Spinal cord (tissue), 10 donors: ENCODE results near the gene NDUFA8. TPM values are rescaled to one million over a fixed set of nuclear protein-coding genes. Genes with fewer than 3 reads are reported as not detected.

Experiments used
- DNase-seq, 6 donors: peaks; one replicate each; pipeline versions ENCODE4 v3.0.0 to v3.0.0-alpha.2; 2013 to 2015; ENCODE audit warnings: low spot score in 6 of 6, low read depth in 4 of 6
- H3K27ac ChIP-seq: one replicate; pipeline ENCODE4 v1.5.1; 2013; ENCODE audit warnings: low read depth, low read length, control low read depth
- H3K27me3 ChIP-seq: one replicate; pipeline ENCODE4 v1.6.1; 2013; ENCODE audit warnings: low read length; ENCODE audit not compliant: control insufficient read depth, insufficient read depth
- H3K36me3 ChIP-seq: one replicate; pipeline ENCODE4 v1.6.1; 2013; ENCODE audit warnings: low read length; ENCODE audit not compliant: control insufficient read depth, insufficient read depth
- H3K4me1 ChIP-seq: one replicate; pipeline ENCODE4 v1.6.1; 2013; ENCODE audit warnings: low read length; ENCODE audit not compliant: control insufficient read depth, insufficient read depth
- H3K4me3 ChIP-seq: one replicate; pipeline ENCODE4 v1.5.1; 2013; ENCODE audit warnings: low read depth, low read length, control low read depth
- H3K9me3 ChIP-seq: one replicate; pipeline ENCODE4 v1.6.1; 2013; ENCODE audit warnings: low read length; ENCODE audit not compliant: control insufficient read depth, insufficient read depth
- WGBS: methylation state at CpG from one replicate; pipeline ENCODE4 v1.1.5; 2013; ENCODE audit warnings: missing lambda C conversion rate; ENCODE audit not compliant: insufficient coverage; 5-methylcytosine and 5-hydroxymethylcytosine counted together
- polyA plus RNA-seq, 2 donors: library from polyadenylated mRNA; unstranded; fragments of 120-200 nt; gene quantifications; one replicate each; pipeline ENCODE4 v1.2.1, GENCODE V29; 2013; ENCODE audit not compliant: insufficient read length in 2 of 2
- total RNA-seq, 2 donors: library from RNA; depleted of rRNA in 1 of 2; stranded (reverse); fragments of 120-200 nt in 1 of 2; fragments of >200 nt in 1 of 2; gene quantifications; one replicate each; pipeline versions ENCODE4 v1.2.3 to v1.2.4, GENCODE V29; 2013 to 2014
- donor health status: healthy.

NDUFA8 gene
- total and polyA plus RNA-seq, 4 donors, result 46.0 to 114 (median 84.2) TPM

DNA sequence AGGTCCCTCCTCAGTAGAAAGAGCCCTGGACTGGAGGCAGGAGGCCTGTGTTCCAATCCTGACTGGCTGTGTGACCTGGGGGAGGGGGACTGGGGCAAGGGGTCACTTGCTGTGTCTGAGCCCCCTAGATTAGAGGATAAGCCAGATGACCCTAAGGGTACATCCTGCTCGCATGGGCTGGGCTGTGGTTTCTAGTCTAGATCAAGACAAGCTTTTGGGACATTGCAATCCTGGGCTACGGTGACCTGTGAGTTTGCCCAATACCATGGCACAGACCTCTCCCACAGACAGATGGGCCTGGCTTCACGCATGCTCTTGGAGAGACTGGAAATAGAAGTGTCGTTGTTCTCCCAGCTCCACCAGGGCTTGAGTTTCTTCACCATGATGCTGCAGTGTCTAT lies 27.0 kb downstream of the NDUFA8 start:
- 91% methylated on average over 2 of the region's 4 CpGs for WGBS
- Histone ChIP-seq H3K9me3 (no peaks in the 10 kb centered on the region), H3K27me3 (peaks cover 5% of the 10 kb centered on the region), H3K36me3 (no peaks in the 10 kb centered on the region), H3K4me1 (peaks cover 25% of the 10 kb centered on the region), H3K27ac (no peak overlapping the region), H3K4me3 (no peak overlapping the region)
- no peak for DNase-seq

DNA sequence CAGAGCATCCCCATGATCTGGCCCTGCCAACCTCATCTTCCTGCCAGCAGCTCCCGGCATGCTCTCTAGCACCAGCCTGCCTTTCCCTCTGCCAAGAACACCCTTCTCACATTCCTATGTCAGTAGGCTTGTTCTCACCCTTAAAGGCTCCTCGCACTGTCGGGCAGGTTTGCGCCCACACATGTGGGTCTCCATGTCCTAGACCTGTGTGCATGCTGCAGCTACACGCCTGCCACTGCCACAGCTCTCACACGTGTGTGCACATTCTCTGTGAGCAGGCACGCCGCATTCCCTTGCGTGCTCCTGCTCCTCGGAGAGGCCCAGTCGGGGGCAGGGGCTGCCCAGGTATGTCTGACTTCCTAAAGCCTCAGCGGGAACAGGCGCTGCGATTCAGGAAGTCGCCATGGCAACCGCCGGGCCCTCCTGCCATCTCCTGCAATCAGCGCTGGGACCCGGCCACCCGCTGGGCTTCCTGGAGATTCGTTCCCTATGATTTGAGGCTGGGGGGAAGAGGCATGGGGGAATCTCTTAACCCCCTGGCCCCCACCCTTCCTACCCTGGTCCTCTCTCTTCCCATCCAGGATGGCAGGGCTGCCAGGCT lies 28.1 kb downstream of the NDUFA8 start:
- WGBS, result 12% methylated on average over 17 of the region's 21 CpGs
- Histone ChIP-seq H3K27me3 (peaks cover 15% of the 10 kb centered on the region), H3K9me3 (no peaks in the 10 kb centered on the region), H3K4me3 (no peak overlapping the region), H3K27ac (no peak overlapping the region), H3K4me1 (peaks cover 35% of the 10 kb centered on the region), H3K36me3 (no peaks in the 10 kb centered on the region)
- DNase-seq, result peak in 2 of 6 donors; percentile 69 to 86

DNA sequence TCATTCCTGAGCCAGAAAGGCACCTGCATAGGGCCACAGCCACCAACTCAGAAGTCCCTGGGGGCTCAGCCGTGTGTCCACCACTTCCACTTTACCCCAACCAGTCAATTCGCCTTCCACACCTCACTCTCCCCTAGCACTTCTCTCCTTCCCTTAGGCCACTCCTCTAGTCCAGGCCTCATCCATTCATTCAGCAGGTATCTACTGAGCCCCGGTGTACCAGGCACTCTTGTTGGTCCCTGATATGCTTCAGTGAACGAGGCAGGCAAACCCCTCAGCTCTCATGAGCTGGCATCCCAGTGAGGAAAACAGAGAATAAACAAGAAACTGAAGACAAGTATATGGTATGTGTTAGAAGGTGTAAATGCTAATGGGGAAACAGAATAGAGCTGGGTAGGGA lies 28.7 kb downstream of the NDUFA8 start:
- DNase-seq, result no peak
- H3K4me1 ChIP-seq, result peaks cover 42% of the 10 kb centered on the region
- H3K27ac ChIP-seq, result no peak overlapping the region
- H3K36me3 ChIP-seq, result no peaks in the 10 kb centered on the region
- no peak overlapping the region for H3K4me3 ChIP-seq
- no peaks in the 10 kb centered on the region for H3K9me3 ChIP-seq
- peaks cover 22% of the 10 kb centered on the region for H3K27me3 ChIP-seq
- 82% methylated on average over 4 of the region's 4 CpGs for WGBS

DNA sequence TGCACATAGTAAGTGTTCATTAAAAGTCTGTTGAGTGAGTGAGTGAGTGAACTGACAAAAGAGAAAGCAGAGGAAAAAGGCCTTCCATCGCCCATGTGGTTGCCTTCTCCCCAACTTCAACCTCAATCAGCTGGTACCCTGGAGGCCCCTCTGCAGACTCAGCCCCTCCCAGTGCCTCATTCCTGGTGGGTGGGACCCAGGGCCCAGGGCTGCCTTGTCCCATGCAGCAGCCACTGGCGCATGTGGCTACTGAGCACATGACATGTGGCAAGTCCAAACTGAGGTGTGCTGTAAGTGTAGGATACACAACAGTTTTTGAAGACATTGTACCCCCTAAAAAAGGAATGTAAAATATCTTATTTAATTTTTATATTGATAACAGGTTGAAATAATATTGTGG lies 29.6 kb downstream of the NDUFA8 start:
- DNase-seq, result no peak

DNA sequence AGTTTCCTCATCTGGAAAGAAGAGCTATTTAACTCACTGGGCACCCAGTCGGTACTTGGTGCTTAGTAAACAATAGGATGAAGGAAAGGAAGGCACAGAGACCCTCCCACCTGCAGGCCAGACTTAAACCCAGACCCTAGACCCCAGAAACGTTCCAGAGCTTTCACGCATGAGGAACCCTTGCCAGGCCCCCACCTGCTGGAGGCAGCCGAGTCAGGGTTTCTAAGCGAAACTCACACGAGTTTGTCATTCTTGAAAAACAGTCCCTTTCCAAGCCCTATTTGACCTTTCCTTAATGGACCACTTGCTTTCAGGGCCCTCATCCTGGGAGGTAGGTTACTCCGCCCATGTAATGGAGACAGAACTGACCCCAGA lies 30.6 kb downstream of the NDUFA8 start:
- DNase-seq, result no peak
- peaks cover 44% of the 10 kb centered on the region for H3K4me1 ChIP-seq
- peaks cover 28% of the 10 kb centered on the region for H3K27me3 ChIP-seq
- 75% methylated on average over 7 of the region's 7 CpGs for WGBS
- H3K36me3 ChIP-seq, result no peaks in the 10 kb centered on the region
- no peaks in the 10 kb centered on the region for H3K9me3 ChIP-seq
- H3K27ac ChIP-seq, result no peak overlapping the region
- no peak overlapping the region for H3K4me3 ChIP-seq

More for the DNA sequence above, 29.6 kb downstream of the NDUFA8 start:
- Histone ChIP-seq H3K9me3 (no peaks in the 10 kb centered on the region), H3K27me3 (peaks cover 28% of the 10 kb centered on the region), H3K4me3 (no peak overlapping the region), H3K27ac (no peak overlapping the region), H3K4me1 (peaks cover 49% of the 10 kb centered on the region), H3K36me3 (no peaks in the 10 kb centered on the region)
- WGBS, result no CpG with 5 or more reads among the region's 2 CpGs

DNA sequence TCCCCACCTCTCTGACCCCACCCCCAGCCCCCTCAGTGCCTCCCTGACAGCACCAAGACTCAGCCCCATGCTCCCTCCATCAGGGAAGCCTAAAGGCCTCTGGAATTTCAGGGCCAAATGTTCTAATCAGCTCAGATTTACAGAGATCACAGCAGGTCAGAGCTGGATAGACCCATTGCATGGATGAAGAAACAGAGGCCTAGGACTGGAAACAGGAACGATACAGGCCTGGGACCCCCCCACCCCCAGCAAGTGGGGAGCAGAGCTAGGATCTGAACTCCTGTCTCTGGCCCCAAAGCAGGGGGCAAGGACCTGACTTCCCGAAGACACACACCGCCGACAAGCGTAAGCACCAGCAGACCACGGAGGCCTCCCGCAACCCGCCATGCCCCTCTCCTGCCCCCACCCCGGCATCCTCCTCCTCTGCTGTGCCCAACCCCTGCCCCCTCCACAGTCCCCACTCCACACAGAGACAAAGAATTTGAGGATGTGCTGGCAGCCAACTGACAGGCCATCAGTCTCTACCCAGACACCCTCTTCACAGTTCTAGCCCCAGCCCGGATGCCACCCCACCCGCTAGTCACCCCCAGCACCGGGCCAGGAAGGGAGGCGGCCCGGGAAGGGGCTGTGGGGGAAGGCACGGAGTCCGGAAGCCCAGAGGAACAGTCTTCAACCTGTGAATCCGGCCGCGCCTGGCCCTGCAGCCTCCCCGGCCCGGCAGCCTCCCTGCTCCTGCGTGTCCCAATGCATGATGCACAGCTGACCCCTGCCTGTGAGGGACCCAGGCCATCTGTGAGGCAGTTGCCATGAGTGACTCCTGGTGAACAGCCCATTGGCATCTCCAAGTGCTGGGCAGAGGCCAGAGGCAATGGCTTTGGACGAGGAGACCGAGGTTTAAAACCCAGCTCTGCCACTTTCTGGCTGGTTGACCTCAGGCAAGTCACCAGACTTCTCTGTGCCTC lies 31.3 kb downstream of the NDUFA8 start:
- H3K27ac ChIP-seq, result no peak overlapping the region
- no peak for DNase-seq
- 81% methylated on average over 23 of the region's 24 CpGs for WGBS
- H3K9me3 ChIP-seq, result no peaks in the 10 kb centered on the region
- peaks cover 44% of the 10 kb centered on the region for H3K4me1 ChIP-seq
- H3K36me3 ChIP-seq, result no peaks in the 10 kb centered on the region
- peaks cover 28% of the 10 kb centered on the region for H3K27me3 ChIP-seq
- H3K4me3 ChIP-seq, result no peak overlapping the region

DNA sequence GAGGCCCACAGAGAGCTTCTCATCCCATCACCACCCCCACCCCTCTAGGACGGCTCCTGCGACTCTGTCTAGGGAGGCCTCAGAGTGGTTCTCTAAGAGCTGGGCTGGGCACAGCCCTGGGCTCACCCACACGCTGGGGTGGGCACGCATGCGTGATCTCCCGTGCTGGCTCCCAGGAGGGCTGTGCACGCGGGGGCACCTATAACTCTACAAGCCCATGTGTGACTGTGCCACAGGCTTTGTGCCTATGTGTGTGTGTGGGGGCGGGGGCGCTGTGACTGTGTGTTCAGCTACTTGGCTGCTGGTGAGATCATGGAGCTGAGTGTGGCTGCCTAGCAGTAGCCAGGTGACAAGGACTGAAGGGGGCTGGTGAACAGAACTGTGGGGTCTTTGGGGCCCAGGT lies 32.2 kb downstream of the NDUFA8 start:
- no peak overlapping the region for H3K27ac ChIP-seq
- H3K4me1 ChIP-seq, result peaks cover 44% of the 10 kb centered on the region
- peaks cover 30% of the 10 kb centered on the region for H3K27me3 ChIP-seq
- H3K36me3 ChIP-seq, result no peaks in the 10 kb centered on the region
- WGBS, result 83% methylated on average over 8 of the region's 10 CpGs
- DNase-seq, result no peak
- H3K9me3 ChIP-seq, result no peaks in the 10 kb centered on the region
- H3K4me3 ChIP-seq, result no peak overlapping the region

DNA sequence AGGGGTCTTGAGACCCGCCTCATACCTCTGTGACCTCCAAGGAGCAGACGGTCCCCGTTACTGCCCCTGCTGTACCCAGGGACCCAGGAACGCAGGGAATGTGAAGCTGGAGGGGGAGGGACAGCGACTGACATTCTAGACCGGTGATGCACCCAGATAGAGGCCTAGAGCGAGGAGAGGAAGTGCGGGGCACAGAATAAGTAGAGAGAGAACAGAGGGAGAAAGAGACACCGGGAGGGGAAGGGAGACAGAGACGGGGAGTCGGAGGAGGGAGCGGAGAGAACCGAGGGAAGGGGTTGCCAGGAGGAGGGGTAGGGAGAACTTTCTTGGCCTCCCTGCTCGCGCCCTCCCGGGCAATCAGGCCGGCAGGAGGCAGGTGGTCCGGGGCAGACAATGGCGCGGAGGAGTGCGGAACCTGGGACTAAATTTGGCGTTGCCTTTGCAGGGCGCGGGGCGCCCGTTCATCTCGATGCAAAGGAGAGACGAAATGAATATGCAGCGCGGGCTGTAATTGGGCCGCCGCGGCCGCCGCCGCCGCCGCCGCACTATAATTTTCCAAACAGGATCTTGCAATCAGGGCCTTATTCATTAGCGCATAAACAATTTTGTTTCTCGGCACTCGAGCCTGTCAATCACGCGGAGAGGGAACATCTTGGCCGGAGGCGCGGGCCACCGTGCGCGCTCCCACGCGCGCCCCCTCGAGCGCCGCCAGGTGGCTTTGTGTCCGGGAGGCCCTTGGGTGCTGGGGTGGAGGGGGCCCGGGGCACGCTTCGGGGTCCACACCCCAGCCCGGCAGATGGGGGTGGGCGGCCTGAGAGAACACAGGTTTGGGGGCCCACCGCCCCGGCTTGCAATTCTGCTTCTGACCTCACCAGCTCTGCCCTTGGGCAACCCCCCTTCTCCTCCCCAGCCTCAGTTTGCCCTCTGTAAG lies 33.0 kb downstream of the NDUFA8 start:
- peak overlapping the region; percentile 35 for H3K4me3 ChIP-seq
- no peaks in the 10 kb centered on the region for H3K36me3 ChIP-seq
- H3K9me3 ChIP-seq, result no peaks in the 10 kb centered on the region
- H3K27me3 ChIP-seq, result peaks cover 25% of the 10 kb centered on the region
- 6% methylated on average over 64 of the region's 64 CpGs for whole genome bisulfite sequencing
- DNase-seq, result peak in 2 of 6 donors; percentile 48 to 60
- H3K4me1 ChIP-seq, result peaks cover 36% of the 10 kb centered on the region
- no peak overlapping the region for H3K27ac ChIP-seq
